Fibroblast of skin of back (primary cell): Measurements from ENCODE around the gene ZFP36.
"Not testable (repeated sequence)": the region's sequence is repeated elsewhere in the genome, so short reads cannot be mapped to it uniquely, and the experiment has no call there.

ENCODE experiments used
- DNase-seq: peaks from one replicate; pipeline ENCODE4 v3.0.0-alpha.2; 2013

The ZFP36 gene

DNA sequence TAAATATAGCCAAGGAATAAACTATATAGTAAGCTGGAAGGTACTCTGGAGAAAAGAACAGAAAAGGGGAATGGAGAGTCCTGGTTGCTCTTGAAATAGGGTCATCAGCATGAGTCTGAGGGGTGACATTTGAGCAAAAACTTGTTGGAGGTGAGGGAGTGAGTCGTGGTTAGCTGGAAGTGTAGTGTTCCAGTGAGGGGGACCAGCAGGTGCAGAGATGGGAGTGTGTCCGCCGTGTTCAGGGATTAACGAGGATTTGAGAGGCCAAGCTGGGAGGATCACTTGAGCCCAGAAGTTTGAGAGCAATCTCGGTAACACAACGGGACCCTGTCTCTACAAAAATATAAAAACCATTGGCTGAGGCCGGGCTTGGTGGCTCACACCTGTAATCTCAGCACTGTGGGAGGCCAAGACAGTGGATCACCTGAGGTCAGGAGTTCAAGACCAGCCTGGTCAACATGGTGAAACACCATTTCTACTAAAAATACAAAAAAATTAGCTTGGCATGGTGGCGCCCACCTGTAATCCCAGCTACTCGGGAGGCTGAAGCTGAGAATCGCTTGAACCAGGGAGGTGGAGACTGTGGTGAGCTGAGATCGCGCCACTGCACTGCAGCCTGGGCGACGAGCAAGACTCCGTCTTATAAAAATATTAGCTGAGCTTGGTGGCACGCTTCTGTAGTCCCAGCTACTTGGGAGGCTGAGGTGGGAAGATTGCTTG, 39.9 kb downstream of the ZFP36 start:
- no peak for DNase-seq

DNA sequence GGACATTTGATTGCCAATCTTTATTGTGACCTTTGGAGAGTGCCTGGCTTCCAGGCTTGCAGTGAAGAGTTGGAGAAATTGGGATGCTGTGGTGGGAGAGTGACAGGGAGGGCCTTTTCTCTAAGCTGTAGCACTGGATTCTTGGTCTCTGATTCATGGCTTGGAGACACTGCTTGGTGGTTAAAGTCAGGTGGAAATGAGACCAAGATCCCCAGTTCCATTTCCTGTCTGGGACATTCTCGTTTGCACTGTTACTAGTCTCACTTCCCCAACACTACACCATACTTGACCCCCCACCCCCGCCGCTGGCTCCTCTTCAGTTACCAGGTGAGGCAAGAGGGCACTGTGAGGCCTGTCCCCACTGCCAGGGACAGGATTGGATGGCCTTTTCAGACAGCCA, 41.6 kb downstream of the ZFP36 start:
- DNase-seq: peak; percentile 56

DNA sequence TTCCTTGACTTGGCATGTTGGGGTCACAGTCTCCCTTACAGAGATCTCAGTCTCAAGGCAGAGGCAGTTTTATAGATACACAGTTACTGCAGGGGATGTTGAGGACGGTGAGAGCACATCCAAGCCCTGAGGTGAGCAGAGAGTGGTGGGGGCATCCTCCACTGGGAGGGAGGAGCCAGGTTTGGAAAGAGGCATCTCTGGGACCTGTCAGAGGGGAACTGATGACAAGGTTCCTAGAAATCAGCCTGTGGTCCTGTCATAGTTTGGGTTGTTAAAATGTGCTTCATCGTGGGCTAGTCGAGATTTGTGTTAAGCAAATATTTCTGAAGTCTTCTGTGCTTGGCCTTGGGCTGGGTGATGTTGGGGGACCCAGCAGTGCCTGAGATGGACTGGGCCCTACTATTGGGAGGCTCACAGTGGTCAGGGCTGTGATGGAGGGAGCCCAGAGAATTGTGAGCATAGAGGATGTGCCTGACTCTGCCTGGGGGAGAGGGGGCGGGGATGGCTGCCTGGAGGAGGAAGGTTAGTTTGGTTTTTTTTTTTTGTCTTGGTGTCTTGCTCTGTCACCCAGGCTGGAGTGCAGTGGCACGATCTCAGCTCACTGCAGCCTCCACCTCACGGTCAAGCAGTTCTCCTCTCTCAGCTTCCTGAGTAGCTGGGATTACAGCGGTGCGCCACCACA, 42.6 kb downstream of the ZFP36 start:
- no peak for DNase-seq

DNA sequence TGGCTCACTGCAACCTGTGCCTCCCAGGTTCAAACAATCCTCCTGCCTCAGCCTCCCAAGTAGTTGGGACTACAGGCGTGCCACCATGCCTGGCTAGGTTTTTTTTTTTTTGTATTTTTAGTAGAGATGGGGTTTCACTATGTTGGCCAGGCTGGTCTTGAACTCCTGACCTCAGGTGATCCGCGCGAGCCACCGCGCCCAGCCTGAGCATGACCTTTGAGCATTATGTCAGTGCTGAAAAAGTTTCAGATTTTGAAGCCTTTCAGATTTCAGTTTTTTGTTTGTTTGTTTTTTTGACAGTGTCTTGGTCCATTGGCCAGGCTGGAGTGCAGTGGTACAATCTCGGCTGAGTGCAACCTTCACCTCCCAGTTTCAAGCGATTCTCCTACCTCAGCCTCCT, 44.6 kb downstream of the ZFP36 start:
- not testable (repeated sequence) for DNase-seq
